Mesendoderm (in vitro differentiated cells): Measurements from ENCODE around the gene CMTR1.

Source experiments
- DNase-seq: peaks from one replicate; pipeline ENCODE4 v3.0.0; 2013
- H2AK5ac ChIP-seq: 2 replicates; pipeline ENCODE4 v1.6.1; 2013; ENCODE audit warnings: low read length, inconsistent platforms
- H2BK120ac ChIP-seq: 2 replicates; pipeline ENCODE4 v1.6.1; 2013; ENCODE audit warnings: low read depth, mild to moderate bottlenecking, low read length, moderate library complexity, mixed read lengths
- H2BK15ac ChIP-seq: replicated peaks from 2 replicates; pipeline ENCODE4 v1.6.1; 2013; ENCODE audit warnings: low read depth, mild to moderate bottlenecking, moderate library complexity
- H2BK5ac ChIP-seq: 2 replicates; pipeline ENCODE4 v1.6.1; 2013; ENCODE audit warnings: low read length, inconsistent platforms
- H3K18ac ChIP-seq: 2 replicates; pipeline ENCODE4 v1.6.1; 2013; ENCODE audit warnings: mild to moderate bottlenecking, low read length, mixed read lengths
- H3K23ac ChIP-seq: one replicate; pipeline ENCODE4 v1.6.1; 2013; ENCODE audit warnings: low read length
- H3K27ac ChIP-seq: 2 replicates; pipeline ENCODE4 v1.5.1; 2013; ENCODE audit warnings: low read depth, mild to moderate bottlenecking, inconsistent platforms, low read length, moderate library complexity
- H3K27me3 ChIP-seq: 2 replicates; pipeline ENCODE4 v1.6.1; 2013; ENCODE audit warnings: low read length, control low read depth, mild to moderate bottlenecking, inconsistent platforms; ENCODE audit not compliant: insufficient read depth, poor library complexity
- H3K36me3 ChIP-seq: 2 replicates; pipeline ENCODE4 v1.6.1; 2013; ENCODE audit warnings: low read length, inconsistent platforms; ENCODE audit not compliant: control insufficient read depth, insufficient read depth
- H3K4ac ChIP-seq: one replicate; pipeline ENCODE4 v1.6.1; 2013; ENCODE audit warnings: low read depth, mild to moderate bottlenecking, low read length, moderate library complexity
- H3K4me1 ChIP-seq: 2 replicates; pipeline ENCODE4 v1.6.1; 2013; ENCODE audit warnings: low read depth, low read length, inconsistent platforms; ENCODE audit not compliant: control insufficient read depth
- H3K4me2 ChIP-seq: 2 replicates; pipeline ENCODE4 v1.6.1; 2013; ENCODE audit warnings: low read length
- H3K4me3 ChIP-seq: 2 replicates; pipeline ENCODE4 v1.5.1; 2013; ENCODE audit warnings: mild to moderate bottlenecking, low read length
- H3K56ac ChIP-seq: one replicate; pipeline ENCODE4 v1.6.1; 2013; ENCODE audit warnings: low read length
- H3K79me1 ChIP-seq: 2 replicates; pipeline ENCODE4 v1.6.1; 2013; ENCODE audit warnings: low read length, inconsistent platforms
- H3K79me2 ChIP-seq: 2 replicates; pipeline ENCODE4 v1.6.1; 2013; ENCODE audit warnings: mild to moderate bottlenecking, low read length; ENCODE audit not compliant: control insufficient read depth, insufficient read depth
- H3K9ac ChIP-seq: 2 replicates; pipeline ENCODE4 v1.6.1; 2013; ENCODE audit warnings: low read length, inconsistent platforms
- H4K5ac ChIP-seq: one replicate; pipeline ENCODE4 v1.6.1; 2013; ENCODE audit warnings: low read length
- H4K8ac ChIP-seq: one replicate; pipeline ENCODE4 v1.6.1; 2013; ENCODE audit warnings: low read depth, mild to moderate bottlenecking, control low read depth, low read length, moderate library complexity
- WGBS: extraction: QIAGEN DNeasy Blood & Tissue Kit; methylation state at CpG from one replicate; pipeline ENCODE4 v1.1.7; 2013; ENCODE audit warnings: low lambda C conversion rate, missing lambda C conversion rate; ENCODE audit not compliant: insufficient coverage; ENCODE audit errors: extremely low coverage; 5-methylcytosine and 5-hydroxymethylcytosine counted together

The CMTR1 gene

GRCh38 chr6:37456816-37457560 lies 24.0 kb downstream of the CMTR1 start:
- Histone ChIP-seq H4K5ac (no peak overlapping the region), H2BK120ac (no peak overlapping the region), H3K56ac (no peak overlapping the region), H3K23ac (no peak overlapping the region), H3K79me2 (no peaks in the 10 kb centered on the region), H4K8ac (no peak overlapping the region), H3K27ac (no peak overlapping the region), H3K27me3 (no peaks in the 10 kb centered on the region), H3K9ac (no peak overlapping the region), H3K4me3 (no peak overlapping the region), H2AK5ac (no peak overlapping the region), H2BK5ac (no peak overlapping the region), H3K4me1 (no peaks in the 10 kb centered on the region), H3K36me3 (peaks cover 7% of the 10 kb centered on the region), H2BK15ac (no peak overlapping the region), H3K4me2 (no peak overlapping the region), H3K79me1 (no peaks in the 10 kb centered on the region), H3K18ac (no peak overlapping the region), H3K4ac (no peak overlapping the region)
- no CpG with 5 or more reads among the region's 6 CpGs for WGBS
- no peak for DNase-seq

- no peak overlapping the region for H4K8ac ChIP-seq
- no peak overlapping the region for H2BK15ac ChIP-seq
- no CpG with 5 or more reads among the region's 5 CpGs for WGBS
- H2BK120ac ChIP-seq = no peak overlapping the region
- H2BK5ac ChIP-seq = no peak overlapping the region
- H3K4me3 ChIP-seq = no peak overlapping the region
- no peak overlapping the region for H3K4ac ChIP-seq
- H3K9ac ChIP-seq = no peak overlapping the region
- DNase-seq = peak; percentile 91
- H3K36me3 ChIP-seq = peaks cover 12% of the 10 kb centered on the region
- no peak overlapping the region for H4K5ac ChIP-seq
- no peaks in the 10 kb centered on the region for H3K79me1 ChIP-seq
- no peak overlapping the region for H2AK5ac ChIP-seq
- no peaks in the 10 kb centered on the region for H3K4me1 ChIP-seq
- H3K56ac ChIP-seq = no peak overlapping the region
- H3K23ac ChIP-seq = no peak overlapping the region
- H3K27ac ChIP-seq = peak overlapping the region; percentile 37
- H3K18ac ChIP-seq = no peak overlapping the region
- H3K27me3 ChIP-seq = no peaks in the 10 kb centered on the region
- no peak overlapping the region for H3K4me2 ChIP-seq
- H3K79me2 ChIP-seq = no peaks in the 10 kb centered on the region
Observed at GRCh38 chr6:37459981-37460800, 27.2 kb downstream of the CMTR1 start.

- Histone ChIP-seq H3K9ac (no peak overlapping the region), H3K18ac (no peak overlapping the region), H2BK15ac (no peak overlapping the region), H3K79me2 (no peaks in the 10 kb centered on the region), H4K8ac (no peak overlapping the region), H2AK5ac (no peak overlapping the region), H4K5ac (no peak overlapping the region), H3K36me3 (peaks cover 12% of the 10 kb centered on the region), H3K4me1 (no peaks in the 10 kb centered on the region), H3K27ac (peak overlapping the region; percentile 73), H3K23ac (no peak overlapping the region), H2BK5ac (peak overlapping the region; percentile 20), H3K27me3 (no peaks in the 10 kb centered on the region), H2BK120ac (no peak overlapping the region), H3K56ac (no peak overlapping the region), H3K4me2 (no peak overlapping the region), H3K4me3 (no peak overlapping the region), H3K79me1 (no peaks in the 10 kb centered on the region), H3K4ac (no peak overlapping the region)
- no CpG with 5 or more reads among the region's 2 CpGs for WGBS
- peak; percentile 71 for DNase-seq
Observed at GRCh38 chr6:37460805-37461204, 27.8 kb downstream of the CMTR1 start.

- peaks cover 12% of the 10 kb centered on the region for H3K36me3 ChIP-seq
- H3K18ac ChIP-seq = no peak overlapping the region
- H3K4me3 ChIP-seq = no peak overlapping the region
- no peak overlapping the region for H3K56ac ChIP-seq
- H2BK120ac ChIP-seq = no peak overlapping the region
- H3K27ac ChIP-seq = no peak overlapping the region
- H2BK5ac ChIP-seq = no peak overlapping the region
- H3K9ac ChIP-seq = no peak overlapping the region
- H3K79me1 ChIP-seq = no peaks in the 10 kb centered on the region
- H4K8ac ChIP-seq = no peak overlapping the region
- H3K4ac ChIP-seq = no peak overlapping the region
- H2BK15ac ChIP-seq = no peak overlapping the region
- H3K79me2 ChIP-seq = no peaks in the 10 kb centered on the region
- DNase-seq = no peak
- H4K5ac ChIP-seq = no peak overlapping the region
- no peak overlapping the region for H3K23ac ChIP-seq
- no peak overlapping the region for H2AK5ac ChIP-seq
- H3K27me3 ChIP-seq = no peaks in the 10 kb centered on the region
- no peak overlapping the region for H3K4me2 ChIP-seq
- H3K4me1 ChIP-seq = no peaks in the 10 kb centered on the region
Observed at GRCh38 chr6:37463110-37463509, 30.1 kb downstream of the CMTR1 start.

DNA sequence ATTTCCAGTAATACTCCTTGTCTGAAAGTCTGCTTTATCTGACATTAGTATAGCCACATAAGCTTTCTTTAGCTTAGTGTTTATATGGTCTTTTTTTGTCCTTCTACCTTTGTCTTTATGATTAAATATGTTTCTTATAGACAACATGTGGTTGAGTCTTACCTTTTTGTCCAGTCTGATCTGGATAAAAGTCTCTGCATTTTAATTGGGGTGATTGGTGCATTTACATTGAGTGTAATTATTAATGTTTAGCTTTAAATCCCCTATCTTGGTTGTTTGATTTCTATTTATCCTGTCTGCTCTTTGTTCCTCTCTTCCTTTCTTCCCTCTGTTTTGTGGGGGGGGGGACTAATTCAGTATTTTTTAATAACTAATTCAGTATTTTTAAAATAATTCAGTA lies 34.7 kb downstream of the CMTR1 start:
- Histone ChIP-seq H2AK5ac (no peak overlapping the region), H3K27me3 (no peaks in the 10 kb centered on the region), H3K18ac (no peak overlapping the region), H3K79me1 (no peaks in the 10 kb centered on the region), H3K79me2 (no peaks in the 10 kb centered on the region), H2BK120ac (no peak overlapping the region), H3K9ac (no peak overlapping the region), H3K27ac (no peak overlapping the region), H3K56ac (no peak overlapping the region), H3K23ac (no peak overlapping the region), H3K4me1 (no peaks in the 10 kb centered on the region), H2BK15ac (no peak overlapping the region), H2BK5ac (no peak overlapping the region), H4K8ac (no peak overlapping the region), H4K5ac (no peak overlapping the region), H3K36me3 (peaks cover 3% of the 10 kb centered on the region), H3K4me2 (no peak overlapping the region), H3K4me3 (no peak overlapping the region), H3K4ac (no peak overlapping the region)
- DNase-seq = no peak
